SK-N-SH (cell line): Measurements from ENCODE around the gene CPA1. TPM values are rescaled to one million over a fixed set of nuclear protein-coding genes. Genes with fewer than 3 reads are reported as not detected.

Source experiments
- CTCF ChIA-PET: fragments of 300-600, 350-600 bp; formaldehyde crosslinking; extraction: SDS; loops from one replicate; lab custom pipeline; 2021; lab: Yijun Ruan, JAX
- POLR2A ChIA-PET: fragments of 350-600 bp; sonication (Branson Sonifier 250); formaldehyde crosslinking; extraction: SDS; loops from one replicate; lab custom pipeline; 2020; ENCODE audit warnings: antibody characterized with exemption, inconsistent platforms; lab: Yijun Ruan, JAX
- DNase-seq: peaks from one replicate; pipeline ENCODE4 v3.0.0; 2012
- H2AFZ ChIP-seq: fragments of 200-600 bp; sonication (generic); 2 replicates; pipeline ENCODE4 v1.8.1; 2016; ENCODE audit warnings: antibody characterized with exemption, mild to moderate bottlenecking, low read depth
- H3F3A ChIP-seq: fragments of 200-600 bp; sonication (generic); replicated peaks from 2 replicates; pipeline ENCODE3; 2016; ENCODE audit warnings: antibody characterized with exemption, mild to moderate bottlenecking; ENCODE audit not compliant: insufficient read depth
- H3K27ac ChIP-seq, 2 experiments: fragments of 200-500 bp in 1 of 2; fragments of 200-600 bp in 1 of 2; sonication (Bioruptor generic) in 1 of 2; sonication (generic), shearing (Covaris generic) in 1 of 2; 2 replicates each; pipeline versions ENCODE4 v1.5.1 to v1.6.1; 2014 to 2016; ENCODE audit warnings: low read depth in 2 of 2, inconsistent platforms in 1 of 2, low read length in 1 of 2, mild to moderate bottlenecking in 1 of 2, mixed read lengths in 1 of 2
- H3K27me3 ChIP-seq: fragments of 200-600 bp; sonication (generic), shearing (Covaris generic); 2 replicates; pipeline ENCODE4 v1.6.1; 2016; ENCODE audit warnings: mixed run types; ENCODE audit not compliant: insufficient read depth
- H3K36me3 ChIP-seq, 2 experiments: fragments of 200-500 bp in 1 of 2; fragments of 200-600 bp in 1 of 2; sonication (Bioruptor generic) in 1 of 2; sonication (generic) in 1 of 2; replicated peaks in 1 of 2; 2 replicates each; pipeline versions ENCODE3 to v1.5.1; 2014 to 2016; ENCODE audit warnings: low read length in 1 of 2, mild to moderate bottlenecking in 1 of 2; ENCODE audit not compliant: insufficient read depth in 2 of 2, control insufficient read depth in 1 of 2
- H3K4me1 ChIP-seq, 2 experiments: fragments of 200-500 bp in 1 of 2; fragments of 200-600 bp in 1 of 2; sonication (Bioruptor generic) in 1 of 2; sonication (generic), shearing (Covaris generic) in 1 of 2; 2 replicates each; pipeline versions ENCODE4 v1.5.1 to v1.6.1; 2014 to 2016; ENCODE audit warnings: low read depth in 1 of 2, low read length in 1 of 2, mixed run types in 1 of 2; ENCODE audit not compliant: insufficient read depth in 2 of 2, control insufficient read depth in 1 of 2
- H3K4me2 ChIP-seq: fragments of 200-600 bp; sonication (generic), shearing (Covaris generic); 2 replicates; pipeline ENCODE4 v1.6.1; 2017; ENCODE audit warnings: mixed run types
- H3K4me3 ChIP-seq, 2 experiments: fragments of 200-500 bp in 1 of 2; fragments of 200-600 bp in 1 of 2; sonication (Bioruptor generic) in 1 of 2; sonication (generic), shearing (Covaris generic) in 1 of 2; 2 replicates each; pipeline versions ENCODE4 v1.5.1 to v1.8.1; 2014 to 2016; ENCODE audit warnings: low read depth in 2 of 2, inconsistent platforms in 1 of 2, low read length in 1 of 2, mild to moderate bottlenecking in 1 of 2, mixed read lengths in 1 of 2, moderate library complexity in 1 of 2
- H3K79me2 ChIP-seq: fragments of 200-600 bp; sonication (generic); 2 replicates; pipeline ENCODE4 v1.8.1; 2017; ENCODE audit warnings: mild to moderate bottlenecking; ENCODE audit not compliant: insufficient read depth
- H3K9ac ChIP-seq: fragments of 200-600 bp; sonication (generic); 2 replicates; pipeline ENCODE4 v1.6.1; 2017; ENCODE audit warnings: mixed run types
- H3K9me2 ChIP-seq: fragments of 200-600 bp; sonication (generic); 2 replicates; pipeline ENCODE4 v1.6.1; 2017; ENCODE audit warnings: mixed run types
- H3K9me3 ChIP-seq: fragments of 200-600 bp; sonication (generic); 2 replicates; pipeline ENCODE4 v1.6.1; 2017; ENCODE audit warnings: mixed run types, mild to moderate bottlenecking, moderate library complexity
- H4K20me1 ChIP-seq: fragments of 200-600 bp; sonication (generic); 2 replicates; pipeline ENCODE4 v1.6.1; 2017; ENCODE audit warnings: mild to moderate bottlenecking, mixed run types; ENCODE audit not compliant: insufficient read depth
- CHD2 ChIP-seq: fragments of 150-350 bp; IDR thresholded peaks from 2 replicates; pipeline ENCODE4 v1.6.1; 2018; ENCODE audit warnings: low read length; ENCODE audit not compliant: partially characterized antibody
- CTCF ChIP-seq: fragments of 200-600 bp; sonication (generic); IDR thresholded peaks from 2 replicates; pipeline ENCODE4 v1.6.1; 2017; ENCODE audit warnings: antibody characterized with exemption, mild to moderate bottlenecking, moderate library complexity
- EP300 ChIP-seq, 2 experiments: IDR thresholded peaks; 2 replicates each; pipeline versions ENCODE4 v1.4.0 to v1.6.1; 2012; ENCODE audit warnings: borderline replicate concordance in 1 of 2, low read depth in 1 of 2, low read length in 1 of 2
- FOXM1 ChIP-seq: IDR thresholded peaks from 2 replicates; pipeline ENCODE4 v1.4.0; 2012; ENCODE audit warnings: low read depth, mild to moderate bottlenecking
- GATA2 ChIP-seq: sonication (generic); formaldehyde crosslinking; IDR thresholded peaks from 2 replicates; pipeline ENCODE4 v1.5.0; 2020; ENCODE audit warnings: mild to moderate bottlenecking, missing genetic modification reagents
- JUND ChIP-seq: IDR thresholded peaks from 2 replicates; pipeline ENCODE4 v1.4.0; 2012
- MAX ChIP-seq: IDR thresholded peaks from 2 replicates; pipeline ENCODE4 v1.4.0; 2012; ENCODE audit warnings: low read depth
- MEF2A ChIP-seq: IDR thresholded peaks from 2 replicates; pipeline ENCODE4 v1.4.0; 2012; ENCODE audit warnings: low read depth, borderline replicate concordance
- NFIC ChIP-seq: IDR thresholded peaks from 2 replicates; pipeline ENCODE4 v1.4.0; 2012; ENCODE audit warnings: borderline replicate concordance
- NRF1 ChIP-seq: IDR thresholded peaks from 2 replicates; pipeline ENCODE4 v1.6.1; 2012; ENCODE audit warnings: low read depth, mild to moderate bottlenecking, low read length
- POLR2AphosphoS5 ChIP-seq: IDR thresholded peaks from 2 replicates; pipeline ENCODE4 v1.6.1; 2012; ENCODE audit warnings: low read depth, low read length
- RAD21 ChIP-seq: IDR thresholded peaks from 2 replicates; pipeline ENCODE4 v1.6.1; 2012; ENCODE audit warnings: mild to moderate bottlenecking, low read length
- REST ChIP-seq: IDR thresholded peaks from 2 replicates; pipeline ENCODE4 v1.6.1; 2012; ENCODE audit warnings: mild to moderate bottlenecking, low read depth, low read length, moderate library complexity
- RXRA ChIP-seq: IDR thresholded peaks from 2 replicates; pipeline ENCODE4 v1.4.0; 2012; ENCODE audit warnings: low read depth, mild to moderate bottlenecking, borderline replicate concordance
- SMC3 ChIP-seq: IDR thresholded peaks from 2 replicates; pipeline ENCODE4 v1.6.1; 2012; ENCODE audit warnings: low read depth, low read length, improper control_type of control experiment
- TCF12 ChIP-seq: IDR thresholded peaks from 2 replicates; pipeline ENCODE4 v1.4.0; 2012
- TEAD4 ChIP-seq: IDR thresholded peaks from 2 replicates; pipeline ENCODE4 v1.4.0; 2012; ENCODE audit warnings: mild to moderate bottlenecking, borderline replicate concordance; ENCODE audit not compliant: insufficient read depth
- WGBS: methylation state at CpG from one replicate; pipeline ENCODE4 v1.1.6; 2017; ENCODE audit warnings: low lambda C conversion rate; 5-methylcytosine and 5-hydroxymethylcytosine counted together
- polyA plus RNA-seq, 3 experiments: library from polyadenylated mRNA; depleted of rRNA; stranded (reverse); fragments of >200 nt; gene quantifications; 2 replicates each; pipeline ENCODE4 v1.2.3, GENCODE V29; 2012

The CPA1 gene
- polyA plus RNA-seq, 1 of the 3 experiments (the other 2 are of a cell fraction) = 0.05 TPM

- TF ChIP-seq TCF12 = peak; percentile 58; the same call in 1 of the 2 replicates
Measured at GRCh38 chr7:130369110-130369711, 11.1 kb upstream of the CPA1 start (continued).

- Histone ChIP-seq H2AFZ (no peak overlapping the region), H3K27ac (peak overlapping the region; percentile 56 to 59), H3K4me1 (peaks cover 55 to 70% of the 10 kb centered on the region in 2 experiments), H3K9me3 (no peaks in the 10 kb centered on the region), H3F3A (peaks cover 10% of the 10 kb centered on the region), H3K9ac (no peak overlapping the region), H3K4me3 (no peak overlapping the region), H3K36me3 (no peaks in the 10 kb centered on the region), H4K20me1 (no peaks in the 10 kb centered on the region), H3K9me2 (no peaks in the 10 kb centered on the region), H3K4me2 (peak overlapping the region; percentile 36), H3K27me3 (no peaks in the 10 kb centered on the region), H3K79me2 (no peaks in the 10 kb centered on the region)
- TF ChIP-seq RXRA (no peak), MAX (no peak), TEAD4 (no peak), REST (no peak), SMC3 (no peak), JUND (no peak), RAD21 (no peak), NFIC (no peak), NRF1 (no peak), CTCF (no peak), FOXM1 (no peak), MEF2A (no peak), CHD2 (no peak), GATA2 (CRISPR knock-in tag) (no peak), EP300 (IDR thresholded peaks at IDR 0.05; ENCODE audit: borderline replicate concordance in 1 of 2, low read depth in 1 of 2, low read length in 1 of 2) (no peak), POLR2AphosphoS5 (no peak)
- DNase-seq = no peak
- WGBS = 85% methylated on average over 3 of the region's 3 CpGs
- ChIA-PET POLR2A (interaction anchor here (0.6 kb wide), 1 partner anchor 300 kb away, joined by 3 read pairs; no protein-coding TSS in a partner anchor), CTCF (interaction anchor here (1.3 kb wide), 1 partner anchor 13 kb away, joined by 3 read pairs; no protein-coding TSS in a partner anchor)
Measured at GRCh38 chr7:130369831-130370550, 10.3 kb upstream of the CPA1 start.
